ENCODE results near the gene VAV2.
A peak's percentile ranks its signal among the peaks of the same experiment; 100 is the strongest.

The VAV2 gene

GRCh38 chr9:133726401-133727276 is 265.5 kb downstream of the VAV2 start:
- DNase-seq (ENCODE audit: low read depth) = peak; percentile 52

- no peak for DNase-seq (ENCODE audit: low read depth)
Measured at GRCh38 chr9:133725886-133726285, 266.2 kb downstream of the VAV2 start.

DNA sequence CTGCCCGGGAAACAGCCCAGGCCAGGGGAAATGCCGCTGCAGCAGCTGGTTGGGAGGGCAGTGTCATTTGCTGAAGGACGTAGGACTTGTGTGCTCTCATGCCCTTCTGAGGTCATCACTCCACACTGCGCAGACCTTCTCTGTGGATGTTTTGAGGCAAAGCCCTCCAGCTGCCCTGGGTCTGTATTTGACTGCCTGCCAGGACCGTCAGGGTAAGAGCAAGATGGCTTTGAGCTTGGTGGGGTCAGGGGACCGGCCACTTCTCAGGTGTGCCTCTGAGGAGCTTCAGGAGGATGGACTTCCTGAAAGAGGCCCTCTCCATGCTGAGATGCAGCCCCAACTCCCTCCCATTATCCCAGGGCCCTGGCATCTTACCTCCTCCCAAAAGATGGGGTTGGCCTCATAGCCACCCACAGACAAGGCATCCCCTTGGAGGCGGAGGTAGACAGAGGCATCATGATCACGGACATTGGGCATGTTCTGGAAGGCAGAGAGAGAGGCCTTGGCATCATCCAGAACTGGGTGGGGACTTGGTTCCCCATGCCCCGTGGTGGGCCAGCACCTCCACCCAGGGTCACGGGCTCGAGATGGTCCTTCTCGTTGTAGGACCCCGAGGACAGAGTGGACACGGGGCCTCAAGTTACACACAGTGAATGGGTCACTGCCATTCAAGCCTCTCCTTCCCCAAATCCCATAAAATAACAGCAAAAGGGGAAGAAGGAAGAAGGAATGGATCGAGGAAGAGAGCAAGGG is 273.4 kb downstream of the VAV2 start:
- DNase-seq (ENCODE audit: low read depth) = no peak

- no peak for DNase-seq (ENCODE audit: low read depth)
Measured at GRCh38 chr9:133717113-133718031, 274.8 kb downstream of the VAV2 start.

GRCh38 chr9:133716564-133717112 is 275.5 kb downstream of the VAV2 start:
- DNase-seq (ENCODE audit: low read depth) = no peak

DNA sequence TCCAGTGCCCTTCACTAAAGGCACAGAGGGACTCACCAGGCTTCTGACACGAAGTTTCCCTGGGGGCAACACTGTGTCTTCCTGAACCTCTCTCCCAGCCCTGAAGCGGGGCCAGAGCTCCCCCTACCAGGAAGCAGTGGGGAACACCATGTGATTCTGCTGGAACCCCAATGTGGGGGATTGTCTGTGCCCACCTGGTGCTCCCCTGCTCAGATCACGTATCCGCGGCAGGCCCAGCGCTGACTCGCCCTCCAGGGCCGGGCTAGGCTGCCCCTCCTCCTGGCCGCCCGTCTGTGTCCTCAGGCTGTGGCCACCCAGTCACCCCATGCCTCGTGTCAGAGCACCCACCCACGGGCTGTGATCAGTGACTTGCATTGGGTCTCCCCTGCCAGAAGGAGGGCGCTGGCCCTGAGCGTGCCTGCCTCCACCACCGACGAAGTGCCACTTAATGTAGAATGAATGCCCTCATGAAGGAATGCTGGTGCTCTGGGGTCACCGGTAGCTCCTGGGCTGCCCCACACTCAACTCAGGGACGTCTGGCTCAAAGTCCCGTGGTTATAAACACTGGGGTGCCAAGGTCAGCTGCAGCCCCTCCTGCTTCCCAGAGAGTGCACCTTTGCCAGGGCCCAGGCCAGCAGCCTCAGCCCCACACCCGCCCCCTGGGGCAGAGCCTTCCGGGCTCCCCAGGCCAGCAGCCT is 276.1 kb downstream of the VAV2 start:
- DNase-seq (ENCODE audit: low read depth) = peak; percentile 26

DNA sequence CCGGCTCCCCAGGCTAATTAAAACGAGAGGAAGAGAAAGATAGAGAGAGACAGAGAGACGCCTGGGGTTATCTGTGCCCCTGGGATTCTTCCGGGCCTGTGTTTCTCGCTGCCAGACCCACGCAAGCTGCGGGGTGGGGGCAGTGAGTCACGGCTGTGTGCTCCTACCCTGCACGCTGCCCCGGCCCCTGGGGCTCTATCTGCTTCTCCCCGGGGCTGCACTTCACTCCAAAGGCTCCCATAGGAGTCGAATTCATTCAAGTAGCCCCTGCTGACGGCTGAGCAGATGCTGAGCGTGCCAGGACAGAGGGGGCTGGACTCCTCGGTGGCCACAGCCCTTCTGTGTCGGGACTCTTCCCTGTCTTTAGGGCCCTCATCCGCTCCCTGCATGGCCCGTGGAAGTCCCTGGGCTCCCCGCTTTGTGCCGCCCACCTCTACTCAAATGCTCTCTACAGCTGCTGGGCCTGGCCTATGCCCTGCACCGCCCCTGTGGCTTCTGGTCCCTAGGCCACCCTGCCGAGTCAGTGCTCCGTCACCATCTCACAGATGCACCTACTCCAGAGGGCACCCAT is 276.7 kb downstream of the VAV2 start:
- DNase-seq (ENCODE audit: low read depth) = peak; percentile 68

- DNase-seq (ENCODE audit: low read depth) = peak; percentile 79
Measured at GRCh38 chr9:133714606-133715294, 277.4 kb downstream of the VAV2 start.

GRCh38 chr9:133713960-133714495 is 278.1 kb downstream of the VAV2 start:
- DNase-seq (ENCODE audit: low read depth) = no peak

DNA sequence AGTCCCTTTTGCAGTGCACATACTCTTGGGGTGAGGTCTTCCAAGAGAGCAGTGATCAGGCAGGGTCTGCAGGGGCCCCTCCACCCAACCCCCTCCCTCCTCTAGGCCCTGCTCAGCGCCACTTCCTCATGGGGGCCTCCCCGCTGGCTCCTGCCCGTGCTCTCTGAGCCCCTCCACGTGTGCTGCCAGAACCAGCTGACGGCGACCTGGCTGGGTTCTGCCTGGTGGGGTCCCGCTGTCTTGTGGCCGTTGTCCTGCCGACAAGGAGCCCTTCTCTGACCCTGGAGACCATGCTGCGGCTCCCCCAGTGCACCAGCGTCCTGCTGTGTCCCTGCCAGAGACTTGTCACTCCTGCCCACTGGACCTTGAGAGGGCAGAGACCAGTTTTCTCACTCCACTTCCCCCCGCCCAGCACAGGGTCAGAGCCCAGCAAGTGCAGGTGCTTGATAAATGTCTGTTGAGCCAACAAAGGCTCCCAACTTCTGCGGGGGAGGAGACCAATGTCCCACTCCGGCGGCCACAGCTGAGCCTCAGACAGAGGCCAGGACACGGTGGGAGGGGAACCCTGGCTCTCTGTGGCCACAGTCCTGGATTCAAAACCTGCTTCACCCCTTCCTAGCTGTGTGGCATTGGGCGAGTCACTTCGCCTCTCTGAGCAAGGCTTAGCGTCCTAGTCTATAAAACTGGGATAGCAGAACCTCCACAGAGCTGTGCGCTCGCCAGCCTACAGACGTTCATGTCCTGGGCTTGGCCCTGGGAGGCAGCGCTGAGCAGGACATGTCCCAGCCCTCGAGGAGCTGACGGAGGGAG is 278.8 kb downstream of the VAV2 start:
- no peak for DNase-seq (ENCODE audit: low read depth)

- DNase-seq (ENCODE audit: low read depth) = no peak
Measured at GRCh38 chr9:133712221-133713100, 279.7 kb downstream of the VAV2 start.

Data from EH (cell line).